Measurements from ENCODE around the gene CARD11. TPM values are rescaled to one million over a fixed set of nuclear protein-coding genes. Genes with fewer than 3 reads are reported as not detected.

The CARD11 gene
- total RNA-seq, 1 donor from 2014 or later: 5.7 TPM

GRCh38 chr7:2945171-2945570 is 98.5 kb downstream of the CARD11 start:
- intact Hi-C loops (cut with DNase I): no loop called here

GRCh38 chr7:2944739-2945138 is 98.9 kb downstream of the CARD11 start:
- no peak for TF ChIP-seq CTCF (IDR thresholded peaks at IDR 0.05)
- DNase-seq: peak; percentile 20
- peak; percentile 29 to 47 for ATAC-seq
- H3K9me3 ChIP-seq: no peaks in the 10 kb centered on the region
- no peaks in the 10 kb centered on the region for H3K36me3 ChIP-seq
- intact Hi-C loops (cut with DNase I): no loop called here
- no peaks in the 10 kb centered on the region for H3K27me3 ChIP-seq (ENCODE audit: low read depth)
- no peak overlapping the region for H3K27ac ChIP-seq
- no peak overlapping the region for H3K4me3 ChIP-seq
- H3K4me1 ChIP-seq: no peaks in the 10 kb centered on the region

More at GRCh38 chr7:2945171-2945570, 98.5 kb downstream of the CARD11 start:
- no peak overlapping the region for H3K27ac ChIP-seq
- no peaks in the 10 kb centered on the region for H3K9me3 ChIP-seq
- ATAC-seq: no peak
- no peak overlapping the region for H3K4me3 ChIP-seq
- H3K27me3 ChIP-seq (ENCODE audit: low read depth): no peaks in the 10 kb centered on the region
- TF ChIP-seq CTCF (IDR thresholded peaks at IDR 0.05): no peak
- no peaks in the 10 kb centered on the region for H3K4me1 ChIP-seq
- DNase-seq: peak; percentile 6
- no peaks in the 10 kb centered on the region for H3K36me3 ChIP-seq

- no peak overlapping the region for H3K27ac ChIP-seq
- no peaks in the 10 kb centered on the region for H3K27me3 ChIP-seq (ENCODE audit: low read depth)
- H3K9me3 ChIP-seq: no peaks in the 10 kb centered on the region
- DNase-seq (peak; percentile 33), ATAC-seq (no peak)
- no peaks in the 10 kb centered on the region for H3K4me1 ChIP-seq
- intact Hi-C loops (cut with DNase I): no loop called here
- no peaks in the 10 kb centered on the region for H3K36me3 ChIP-seq
- no peak for TF ChIP-seq CTCF (IDR thresholded peaks at IDR 0.05)
- no peak overlapping the region for H3K4me3 ChIP-seq
Measured at GRCh38 chr7:2943851-2944601, 99.6 kb downstream of the CARD11 start.

- Histone ChIP-seq H3K27me3 (ENCODE audit: low read depth) (no peaks in the 10 kb centered on the region), H3K4me3 (no peak overlapping the region), H3K27ac (no peak overlapping the region), H3K9me3 (no peaks in the 10 kb centered on the region), H3K36me3 (no peaks in the 10 kb centered on the region), H3K4me1 (no peaks in the 10 kb centered on the region)
- ATAC-seq: peak in 1 of 2 donors; percentile 44
- TF ChIP-seq CTCF (IDR thresholded peaks at IDR 0.05): no peak
- intact Hi-C loops (cut with DNase I): no loop called here
- no peak for DNase-seq
Measured at GRCh38 chr7:2941216-2941859, 102.3 kb downstream of the CARD11 start.

GRCh38 chr7:2940466-2940865 is 103.2 kb downstream of the CARD11 start:
- intact Hi-C loops (cut with DNase I): no loop called here
- H3K4me3 ChIP-seq: no peak overlapping the region
- TF ChIP-seq CTCF (IDR thresholded peaks at IDR 0.05): no peak
- no peaks in the 10 kb centered on the region for H3K27me3 ChIP-seq (ENCODE audit: low read depth)
- H3K4me1 ChIP-seq: no peaks in the 10 kb centered on the region
- no peak overlapping the region for H3K27ac ChIP-seq
- no peaks in the 10 kb centered on the region for H3K9me3 ChIP-seq
- DNase-seq (no peak), ATAC-seq (no peak)
- no peaks in the 10 kb centered on the region for H3K36me3 ChIP-seq
